Measurements from ENCODE around the gene HOXB6.

DNA sequence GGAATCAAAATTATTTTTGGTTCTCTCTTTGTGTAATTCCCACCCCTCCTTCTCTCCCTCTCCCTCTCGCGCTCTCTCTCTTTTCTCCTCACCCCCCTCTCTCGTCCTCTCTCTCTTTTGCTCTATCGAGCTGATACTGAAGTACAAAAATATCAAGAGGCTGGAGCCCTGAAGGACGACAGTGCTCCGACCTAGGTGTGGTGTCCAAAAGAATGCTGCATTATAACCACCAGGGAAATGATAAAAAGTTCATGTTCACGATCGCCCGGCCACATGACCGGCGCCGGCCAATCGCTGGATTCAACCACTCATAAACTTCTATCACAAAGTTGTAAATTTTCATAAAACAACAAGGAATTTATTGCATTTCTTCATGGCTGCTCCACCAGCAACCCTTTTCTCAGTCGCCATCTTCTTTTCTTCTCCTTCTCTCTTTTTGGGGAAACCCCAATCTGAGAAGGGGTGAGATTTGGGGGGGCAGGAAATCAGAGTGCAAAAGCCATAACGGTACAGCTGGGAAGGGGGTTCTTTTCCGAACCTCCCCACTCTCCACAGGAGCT lies at the start of gene HOXB6:
- TF ChIP-seq, protein P1, sequence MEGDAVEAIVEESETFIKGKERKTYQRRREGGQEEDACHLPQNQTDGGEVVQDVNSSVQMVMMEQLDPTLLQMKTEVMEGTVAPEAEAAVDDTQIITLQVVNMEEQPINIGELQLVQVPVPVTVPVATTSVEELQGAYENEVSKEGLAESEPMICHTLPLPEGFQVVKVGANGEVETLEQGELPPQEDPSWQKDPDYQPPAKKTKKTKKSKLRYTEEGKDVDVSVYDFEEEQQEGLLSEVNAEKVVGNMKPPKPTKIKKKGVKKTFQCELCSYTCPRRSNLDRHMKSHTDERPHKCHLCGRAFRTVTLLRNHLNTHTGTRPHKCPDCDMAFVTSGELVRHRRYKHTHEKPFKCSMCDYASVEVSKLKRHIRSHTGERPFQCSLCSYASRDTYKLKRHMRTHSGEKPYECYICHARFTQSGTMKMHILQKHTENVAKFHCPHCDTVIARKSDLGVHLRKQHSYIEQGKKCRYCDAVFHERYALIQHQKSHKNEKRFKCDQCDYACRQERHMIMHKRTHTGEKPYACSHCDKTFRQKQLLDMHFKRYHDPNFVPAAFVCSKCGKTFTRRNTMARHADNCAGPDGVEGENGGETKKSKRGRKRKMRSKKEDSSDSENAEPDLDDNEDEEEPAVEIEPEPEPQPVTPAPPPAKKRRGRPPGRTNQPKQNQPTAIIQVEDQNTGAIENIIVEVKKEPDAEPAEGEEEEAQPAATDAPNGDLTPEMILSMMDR (conservative IDR thresholded peaks at IDR 0.05) = no peak
- no peak for TF ChIP-seq ZFX (IDR thresholded peaks at IDR 0.05)

Data from C4-2B (cell line).